ENCODE measurements around the gene LEP.

DNA sequence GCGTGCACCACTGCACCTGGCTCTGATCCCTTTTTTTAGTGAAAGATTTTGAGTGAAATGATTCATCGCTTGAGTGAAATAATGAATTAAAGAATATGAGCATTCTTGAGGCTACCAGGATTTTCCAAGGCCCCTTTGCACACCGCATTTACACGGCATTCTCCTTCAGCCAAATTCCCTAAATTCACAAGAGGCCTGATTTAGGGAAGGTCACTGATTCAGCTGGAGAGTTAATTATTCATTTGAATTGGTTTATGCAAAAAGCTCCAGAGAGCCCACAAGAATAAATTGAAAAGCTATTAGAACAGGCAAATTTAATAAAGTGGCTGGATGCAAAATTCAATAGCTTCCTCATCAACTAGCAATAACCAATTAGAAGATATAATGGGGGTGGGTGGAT is 46.5 kb downstream of the LEP start:
- TF ChIP-seq, protein P1, sequence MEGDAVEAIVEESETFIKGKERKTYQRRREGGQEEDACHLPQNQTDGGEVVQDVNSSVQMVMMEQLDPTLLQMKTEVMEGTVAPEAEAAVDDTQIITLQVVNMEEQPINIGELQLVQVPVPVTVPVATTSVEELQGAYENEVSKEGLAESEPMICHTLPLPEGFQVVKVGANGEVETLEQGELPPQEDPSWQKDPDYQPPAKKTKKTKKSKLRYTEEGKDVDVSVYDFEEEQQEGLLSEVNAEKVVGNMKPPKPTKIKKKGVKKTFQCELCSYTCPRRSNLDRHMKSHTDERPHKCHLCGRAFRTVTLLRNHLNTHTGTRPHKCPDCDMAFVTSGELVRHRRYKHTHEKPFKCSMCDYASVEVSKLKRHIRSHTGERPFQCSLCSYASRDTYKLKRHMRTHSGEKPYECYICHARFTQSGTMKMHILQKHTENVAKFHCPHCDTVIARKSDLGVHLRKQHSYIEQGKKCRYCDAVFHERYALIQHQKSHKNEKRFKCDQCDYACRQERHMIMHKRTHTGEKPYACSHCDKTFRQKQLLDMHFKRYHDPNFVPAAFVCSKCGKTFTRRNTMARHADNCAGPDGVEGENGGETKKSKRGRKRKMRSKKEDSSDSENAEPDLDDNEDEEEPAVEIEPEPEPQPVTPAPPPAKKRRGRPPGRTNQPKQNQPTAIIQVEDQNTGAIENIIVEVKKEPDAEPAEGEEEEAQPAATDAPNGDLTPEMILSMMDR (IDR thresholded peaks at IDR 0.05; ENCODE audit: low read depth, low read length, poor library complexity, severe bottlenecking): no peak
- TF ChIP-seq EZH2phosphoT487 (IDR thresholded peaks at IDR 0.05; ENCODE audit: borderline replicate concordance, low read length): no peak

Measured in DOHH2 (cell line).